Astrocyte (in vitro differentiated cells and primary cell): Measurements from ENCODE around the gene MRNIP. TPM values are rescaled to one million over a fixed set of nuclear protein-coding genes. Genes with fewer than 3 reads are reported as not detected.

Experiments
- DNase-seq: peaks from one replicate; pipeline ENCODE4 v3.0.0-alpha.2; 2010; ENCODE audit warnings: low read depth
- FAIRE-seq: peaks from 2 replicates; lab custom pipeline; 2011; peaks lifted over from hg19 to GRCh38; lab: Jason Lieb, UNC
- H2AFZ ChIP-seq: 2 replicates; pipeline ENCODE4 v1.6.0; 2012; ENCODE audit warnings: low read depth, low read length, inconsistent platforms
- H3K27ac ChIP-seq: 2 replicates; pipeline ENCODE4 v1.5.1; 2011; ENCODE audit warnings: low read depth, low read length, inconsistent platforms
- H3K27me3 ChIP-seq: 2 replicates; pipeline ENCODE4 v1.6.0; 2011; ENCODE audit warnings: low read length, inconsistent platforms; ENCODE audit not compliant: insufficient read depth
- H3K36me3 ChIP-seq: 2 replicates; pipeline ENCODE4 v1.5.1; 2011; ENCODE audit warnings: low read length, inconsistent platforms; ENCODE audit not compliant: insufficient read depth
- H3K4me1 ChIP-seq: 2 replicates; pipeline ENCODE4 v1.5.1; 2011; ENCODE audit warnings: low read length, inconsistent platforms; ENCODE audit not compliant: insufficient read depth
- H3K4me2 ChIP-seq: 2 replicates; pipeline ENCODE4 v1.6.0; 2012; ENCODE audit warnings: low read length, inconsistent platforms
- H3K4me3 ChIP-seq: 2 replicates; pipeline ENCODE4 v1.5.1; 2011; ENCODE audit warnings: low read depth, mild to moderate bottlenecking, low read length, inconsistent platforms; ENCODE audit not compliant: insufficient read depth
- H3K79me2 ChIP-seq: 2 replicates; pipeline ENCODE4 v1.6.0; 2012; ENCODE audit warnings: mild to moderate bottlenecking, low read length, inconsistent platforms; ENCODE audit not compliant: insufficient read depth
- H3K9ac ChIP-seq: 2 replicates; pipeline ENCODE4 v1.6.0; 2012; ENCODE audit warnings: mild to moderate bottlenecking, low read length, inconsistent platforms
- H3K9me3 ChIP-seq: 2 replicates; pipeline ENCODE4 v1.5.1; 2012; ENCODE audit warnings: low read depth, mild to moderate bottlenecking, low read length, inconsistent platforms; ENCODE audit not compliant: insufficient read depth
- H4K20me1 ChIP-seq: 2 replicates; pipeline ENCODE4 v1.6.0; 2012; ENCODE audit warnings: low read length, inconsistent platforms; ENCODE audit not compliant: insufficient read depth
- H3K27ac Mint-ChIP-seq: one replicate; pipeline ENCODE4 v1.8.0; 2021; ENCODE audit warnings: mild to moderate bottlenecking, mixed read lengths; ENCODE audit not compliant: unreplicated experiment
- H3K27me3 Mint-ChIP-seq: one replicate; pipeline ENCODE4 v1.8.0; 2021; ENCODE audit warnings: low read depth, mixed read lengths; ENCODE audit not compliant: unreplicated experiment
- H3K36me3 Mint-ChIP-seq: one replicate; pipeline ENCODE4 v1.8.0; 2021; ENCODE audit warnings: low read depth, mixed read lengths; ENCODE audit not compliant: unreplicated experiment
- H3K4me1 Mint-ChIP-seq: one replicate; pipeline ENCODE4 v1.8.0; 2021; ENCODE audit warnings: low read depth, mixed read lengths; ENCODE audit not compliant: unreplicated experiment
- H3K4me3 Mint-ChIP-seq: one replicate; pipeline ENCODE4 v1.8.0; 2021; ENCODE audit warnings: mild to moderate bottlenecking, moderate library complexity, mixed read lengths; ENCODE audit not compliant: unreplicated experiment
- H3K9me3 Mint-ChIP-seq: one replicate; pipeline ENCODE4 v1.8.0; 2021; ENCODE audit warnings: mild to moderate bottlenecking, mixed read lengths; ENCODE audit not compliant: unreplicated experiment
- CTCF ChIP-seq: IDR thresholded peaks from 2 replicates; pipeline ENCODE4 v1.5.1; 2011; ENCODE audit warnings: low read depth, mild to moderate bottlenecking, inconsistent platforms, low read length, moderate library complexity; ENCODE audit not compliant: insufficient read depth
- EZH2 ChIP-seq: IDR thresholded peaks from 2 replicates; pipeline ENCODE4 v1.6.1; 2012; ENCODE audit warnings: mild to moderate bottlenecking, low read length, inconsistent platforms; ENCODE audit not compliant: insufficient read depth
- total RNA-seq: library from RNA; stranded (reverse); gene quantifications from 2 replicates; pipeline ENCODE4 v1.2.1, GENCODE V29; 2021

The MRNIP gene
- total RNA-seq, 1 donor from 2014 or later = 20.7 TPM

GRCh38 chr5:179798771-179799643 is 59.6 kb downstream of the MRNIP start:
- FAIRE-seq (no peak), DNase-seq (no peak)
- no peak overlapping the region for H2AFZ ChIP-seq
- Mint-ChIP-seq H3K9me3 (no peaks in the 10 kb centered on the region), H3K4me3 (no peak overlapping the region), H3K27me3 (no peaks in the 10 kb centered on the region), H3K4me1 (peaks cover 10% of the 10 kb centered on the region), H3K36me3 (peaks cover 17% of the 10 kb centered on the region), H3K27ac (peak overlapping the region; percentile 26)
- no peaks in the 10 kb centered on the region for H3K36me3 ChIP-seq
- no peak overlapping the region for H3K27ac ChIP-seq
- H3K9ac ChIP-seq = no peak overlapping the region
- TF ChIP-seq CTCF (no peak), EZH2 (no peak)
- H3K9me3 ChIP-seq = no peaks in the 10 kb centered on the region
- H3K27me3 ChIP-seq = no peaks in the 10 kb centered on the region
- no peak overlapping the region for H3K4me2 ChIP-seq
- H4K20me1 ChIP-seq = peaks cover 57% of the 10 kb centered on the region
- H3K4me1 ChIP-seq = peaks cover 21% of the 10 kb centered on the region
- H3K79me2 ChIP-seq = peaks cover 22% of the 10 kb centered on the region
- H3K4me3 ChIP-seq = no peak overlapping the region

GRCh38 chr5:179798144-179798770 is 60.4 kb downstream of the MRNIP start:
- DNase-seq = no peak
- Histone ChIP-seq H2AFZ (no peak overlapping the region), H3K4me2 (no peak overlapping the region), H3K36me3 (no peaks in the 10 kb centered on the region), H3K4me1 (peaks cover 19% of the 10 kb centered on the region), H3K27ac (no peak overlapping the region), H4K20me1 (peaks cover 50% of the 10 kb centered on the region), H3K79me2 (peaks cover 14% of the 10 kb centered on the region), H3K9me3 (no peaks in the 10 kb centered on the region), H3K27me3 (no peaks in the 10 kb centered on the region), H3K4me3 (no peak overlapping the region), H3K9ac (no peak overlapping the region)
- FAIRE-seq = no peak
- H3K36me3 Mint-ChIP-seq = peaks cover 17% of the 10 kb centered on the region
- H3K27me3 Mint-ChIP-seq = no peaks in the 10 kb centered on the region
- H3K27ac Mint-ChIP-seq = no peak overlapping the region
- no peak overlapping the region for H3K4me3 Mint-ChIP-seq
- H3K9me3 Mint-ChIP-seq = no peaks in the 10 kb centered on the region
- TF ChIP-seq EZH2 = no peak
- no peak for TF ChIP-seq CTCF
- H3K4me1 Mint-ChIP-seq = peaks cover 5% of the 10 kb centered on the region

GRCh38 chr5:179797741-179798140 is 60.9 kb downstream of the MRNIP start:
- peaks cover 5% of the 10 kb centered on the region for H3K4me1 Mint-ChIP-seq
- no peak overlapping the region for H3K4me3 Mint-ChIP-seq
- no peak overlapping the region for H3K27ac Mint-ChIP-seq
- TF ChIP-seq EZH2 = no peak
- TF ChIP-seq CTCF = no peak
- Histone ChIP-seq H3K4me2 (no peak overlapping the region), H3K9me3 (no peaks in the 10 kb centered on the region), H3K36me3 (no peaks in the 10 kb centered on the region), H3K79me2 (peaks cover 9% of the 10 kb centered on the region), H3K9ac (no peak overlapping the region), H3K4me1 (peaks cover 16% of the 10 kb centered on the region), H3K4me3 (no peak overlapping the region), H3K27ac (no peak overlapping the region), H3K27me3 (no peaks in the 10 kb centered on the region), H2AFZ (no peak overlapping the region), H4K20me1 (peaks cover 45% of the 10 kb centered on the region)
- no peaks in the 10 kb centered on the region for H3K27me3 Mint-ChIP-seq
- H3K9me3 Mint-ChIP-seq = no peaks in the 10 kb centered on the region
- DNase-seq = no peak
- no peak for FAIRE-seq
- H3K36me3 Mint-ChIP-seq = peaks cover 17% of the 10 kb centered on the region
